IMR-90 (cell line): ENCODE measurements around the gene CUTC. TPM values are rescaled to one million over a fixed set of nuclear protein-coding genes. Genes with fewer than 3 reads are reported as not detected.
A peak's percentile ranks its signal among the peaks of the same experiment; 100 is the strongest.

ENCODE experiments used
- ATAC-seq: fragments of 200-7000 bp; cut with Tn5 transposase; 2 replicates; pipeline ENCODE4 v1.9.1; 2020; ENCODE audit warnings: low read depth, mild to moderate bottlenecking, moderate library complexity
- BruUV-seq: library from RNA; stranded (reverse); fragments of 400-500 nt; replicated peaks from 2 replicates; lab custom pipeline; 2021; lab: Mats Ljungman, UMichigan
- CTCF ChIA-PET: fragments of 300-600 bp; formaldehyde crosslinking; extraction: SDS; loops from one replicate; lab custom pipeline; 2021; ENCODE audit warnings: antibody characterized with exemption; lab: Yijun Ruan, JAX
- POLR2A ChIA-PET: fragments of 300-600 bp; sonication (Branson Sonifier 250); formaldehyde crosslinking; loops from one replicate; lab custom pipeline; 2022; ENCODE audit warnings: antibody characterized with exemption; ENCODE audit not compliant: unreplicated experiment; lab: Charles Lee
- DNase-seq: peaks from one replicate; pipeline ENCODE4 v3.0.0; 2013
- H2AFZ ChIP-seq: replicated peaks from 2 replicates; pipeline ENCODE3; 2013; ENCODE audit warnings: low read length, mild to moderate bottlenecking; ENCODE audit not compliant: poor library complexity
- H2AK5ac ChIP-seq: 2 replicates; pipeline ENCODE4 v1.6.1; 2013; ENCODE audit warnings: low read depth, low read length, inconsistent platforms
- H2AK9ac ChIP-seq: replicated peaks from 2 replicates; pipeline ENCODE3; 2013; ENCODE audit warnings: mild to moderate bottlenecking, low read depth, low read length, moderate library complexity; ENCODE audit not compliant: poor library complexity
- H2BK120ac ChIP-seq: 2 replicates; pipeline ENCODE4 v1.6.1; 2013; ENCODE audit warnings: low read depth, low read length, inconsistent platforms
- H2BK15ac ChIP-seq: 3 replicates; pipeline ENCODE4 v1.6.1; 2013; ENCODE audit warnings: low read depth, low read length, inconsistent platforms
- H2BK20ac ChIP-seq: 2 replicates; pipeline ENCODE4 v1.6.1; 2013; ENCODE audit warnings: low read depth, mild to moderate bottlenecking, inconsistent platforms, low read length, moderate library complexity
- H2BK5ac ChIP-seq: 2 replicates; pipeline ENCODE4 v1.6.1; 2013; ENCODE audit warnings: mild to moderate bottlenecking, low read depth, low read length, inconsistent platforms; ENCODE audit not compliant: poor library complexity, severe bottlenecking
- H3K14ac ChIP-seq: replicated peaks from 2 replicates; pipeline ENCODE4 v1.6.1; 2013; ENCODE audit warnings: low read depth, low read length, inconsistent platforms
- H3K18ac ChIP-seq: 2 replicates; pipeline ENCODE4 v1.6.1; 2013; ENCODE audit warnings: low read depth, low read length, control low read depth
- H3K23ac ChIP-seq: 2 replicates; pipeline ENCODE4 v1.6.1; 2013; ENCODE audit warnings: low read depth, low read length, inconsistent platforms
- H3K27ac ChIP-seq: 2 replicates; pipeline ENCODE4 v1.5.1; 2013; ENCODE audit warnings: mild to moderate bottlenecking, control low read depth, low read length; ENCODE audit not compliant: insufficient read depth
- H3K27me3 ChIP-seq: 2 replicates; pipeline ENCODE4 v1.6.1; 2013; ENCODE audit warnings: low read length; ENCODE audit not compliant: control insufficient read depth, insufficient read depth
- H3K36me3 ChIP-seq: 2 replicates; pipeline ENCODE4 v1.6.1; 2013; ENCODE audit warnings: low read length, mixed read lengths; ENCODE audit not compliant: control insufficient read depth, insufficient read depth
- H3K4ac ChIP-seq: 2 replicates; pipeline ENCODE4 v1.6.1; 2013; ENCODE audit warnings: low read depth, low read length, inconsistent platforms
- H3K4me1 ChIP-seq: 2 replicates; pipeline ENCODE4 v1.6.1; 2013; ENCODE audit warnings: low read length, mixed read lengths; ENCODE audit not compliant: control insufficient read depth, insufficient read depth
- H3K4me2 ChIP-seq: 2 replicates; pipeline ENCODE4 v1.6.1; 2013; ENCODE audit warnings: low read depth, mild to moderate bottlenecking, control low read depth, low read length, moderate library complexity
- H3K4me3 ChIP-seq: 2 replicates; pipeline ENCODE4 v1.5.1; 2013; ENCODE audit warnings: low read depth, mild to moderate bottlenecking, control low read depth, low read length, moderate library complexity; ENCODE audit not compliant: insufficient read depth
- H3K56ac ChIP-seq: 2 replicates; pipeline ENCODE4 v1.6.1; 2013; ENCODE audit warnings: low read length, inconsistent platforms; ENCODE audit not compliant: insufficient read depth; ENCODE audit errors: extremely low read depth
- H3K79me1 ChIP-seq, 2 experiments: 2 replicates each; pipeline ENCODE4 v1.6.1; 2013; ENCODE audit warnings: low read length in 2 of 2, inconsistent platforms in 1 of 2, low read depth in 1 of 2
- H3K9ac ChIP-seq: 2 replicates; pipeline ENCODE4 v1.6.1; 2013; ENCODE audit warnings: low read depth, low read length, control low read depth
- H3K9me1 ChIP-seq: 2 replicates; pipeline ENCODE4 v1.6.1; 2013; ENCODE audit warnings: low read length, inconsistent platforms; ENCODE audit not compliant: insufficient read depth
- H3K9me3 ChIP-seq: 2 replicates; pipeline ENCODE4 v1.6.1; 2013; ENCODE audit warnings: low read length; ENCODE audit not compliant: control insufficient read depth, insufficient read depth
- H4K20me1 ChIP-seq: 2 replicates; pipeline ENCODE4 v1.6.1; 2013; ENCODE audit warnings: low read length, inconsistent platforms; ENCODE audit not compliant: insufficient read depth
- H4K5ac ChIP-seq: 2 replicates; pipeline ENCODE4 v1.6.1; 2013; ENCODE audit warnings: mild to moderate bottlenecking, low read depth, low read length, control low read depth
- H4K8ac ChIP-seq, 2 experiments: 2 replicates each; pipeline ENCODE4 v1.6.1; 2013; ENCODE audit warnings: low read depth in 2 of 2, low read length in 2 of 2, control low read depth in 1 of 2, inconsistent platforms in 1 of 2
- H4K91ac ChIP-seq: 2 replicates; pipeline ENCODE4 v1.6.1; 2013; ENCODE audit warnings: low read depth, low read length, inconsistent platforms; ENCODE audit not compliant: insufficient read depth
- BHLHE40 ChIP-seq: fragments of 150-350 bp; IDR thresholded peaks from 2 replicates; pipeline ENCODE4 v1.6.1; 2016; ENCODE audit warnings: mild to moderate bottlenecking, low read depth, low read length
- CEBPB ChIP-seq: IDR thresholded peaks from 2 replicates; pipeline ENCODE4 v1.6.1; 2012; ENCODE audit warnings: low read depth, low read length, improper control_type of control experiment
- MAFK ChIP-seq: IDR thresholded peaks from 2 replicates; pipeline ENCODE4 v1.6.1; 2012; ENCODE audit warnings: low read depth, low read length, improper control_type of control experiment
- WGBS, 2 experiments: methylation state at CpG; one replicate each; pipeline versions ENCODE4 v1.1.5 to v1.1.7; 2013; ENCODE audit warnings: missing lambda C conversion rate in 2 of 2; ENCODE audit not compliant: insufficient read length in 1 of 2; ENCODE audit errors: extremely low coverage in 2 of 2; 5-methylcytosine and 5-hydroxymethylcytosine counted together
- dilution Hi-C: fragments of 300-500 bp; cut with HindIII; formaldehyde crosslinking; loops from one replicate; pipeline ENCODE4 v1.14.3; 2018; ENCODE audit warnings: low sequenced_read_pairs; ENCODE audit not compliant: unreplicated experiment
- in situ Hi-C: fragments of 300-500 bp; cut with MboI; formaldehyde crosslinking; loops from 3 replicates; pipeline ENCODE4 v1.14.3; 2019; ENCODE audit warnings: low sequenced_read_pairs, inconsistent platforms, mixed read lengths
- intact Hi-C: fragments of 100-400 bp; cut with micrococcal nuclease; formaldehyde crosslinking; loops from 2 replicates; pipeline ENCODE4 v1.10.0; 2022
- polyA plus RNA-seq, 3 experiments: library from polyadenylated mRNA; depleted of rRNA; stranded (reverse); fragments of >200 nt; gene quantifications; 2 replicates each; pipeline ENCODE4 v1.2.3, GENCODE V29; 2012; ENCODE audit warnings: low replicate concordance in 1 of 3
- total RNA-seq: library from RNA; depleted of rRNA; stranded (reverse); fragments of >200 nt; gene quantifications from 2 replicates; pipeline ENCODE4 v1.2.3, GENCODE V29; 2012

CUTC gene
- total and polyA plus RNA-seq, 2 of the 4 experiments (the other 2 are of a cell fraction) = 7.0 to 10.2 TPM

- H3K9me1 ChIP-seq = no peaks in the 10 kb centered on the region
- H3K23ac ChIP-seq = no peak overlapping the region
- H3K4me2 ChIP-seq = peak overlapping the region; percentile 13; the same call in 1 of the 2 replicates
- no peak overlapping the region for H2BK120ac ChIP-seq
- in situ Hi-C loops (no loop called here), intact Hi-C loops (no loop called here), dilution Hi-C loops (no loop called here)
- ChIA-PET CTCF (no interaction called here), POLR2A (no interaction called here)
- TF ChIP-seq BHLHE40 = no peak
- TF ChIP-seq MAFK = no peak
- peak; percentile 40; the same call in 1 of the 2 replicates for TF ChIP-seq CEBPB
- WGBS, 2 experiments = no CpG with 5 or more reads among the region's 2 CpGs
- peak overlapping the region; percentile 52; the same call in 1 of the 2 replicates for H3K27ac ChIP-seq
- peak; percentile 56 for ATAC-seq
- H2BK15ac ChIP-seq = no peak overlapping the region
- no peak overlapping the region for H3K9ac ChIP-seq
- H3K18ac ChIP-seq = peak overlapping the region; percentile 33
- H2BK5ac ChIP-seq = peak overlapping the region; percentile 36
- H3K27me3 ChIP-seq = no peaks in the 10 kb centered on the region
- no peak overlapping the region for H3K14ac ChIP-seq
- H3K4ac ChIP-seq = no peak overlapping the region
- no TSS peak for BruUV-seq
- H2AFZ ChIP-seq = no peak overlapping the region
- no peak overlapping the region for H2AK9ac ChIP-seq
- H4K8ac ChIP-seq = no peak overlapping the region
- no peak overlapping the region for H3K4me3 ChIP-seq
- no peak overlapping the region for H2BK20ac ChIP-seq
- peaks cover 12% of the 10 kb centered on the region for H3K36me3 ChIP-seq
- H2AK5ac ChIP-seq = no peak overlapping the region
- no peaks in the 10 kb centered on the region for H3K9me3 ChIP-seq
- no peaks in the 10 kb centered on the region for H4K20me1 ChIP-seq
- no peak overlapping the region for H4K91ac ChIP-seq
- H3K4me1 ChIP-seq = no peaks in the 10 kb centered on the region; the same call in 1 of the 2 replicates
- no peak overlapping the region for H3K56ac ChIP-seq
- DNase-seq = peak; percentile 49
- no peaks in the 10 kb centered on the region for H3K79me1 ChIP-seq
- H4K5ac ChIP-seq = 0 out of 2 replicates have a peak overlapping the region, but pooled peaks have one; percentile 8
Observed at GRCh38 chr10:99758211-99758891, 26.3 kb downstream of the CUTC start.
